ENCODE data around the gene MYD88.

Gene MYD88

GRCh38 chr3:38107911-38108648 is 30.4 kb upstream of the MYD88 start:
- peaks cover 0 to 2% of the 10 kb centered on the region in 2 donors for H3K9me3 Mint-ChIP-seq
- peaks cover 5% of the 10 kb centered on the region for H3K36me3 Mint-ChIP-seq (ENCODE audit: insufficient read depth)
- peaks cover 0 to 11% of the 10 kb centered on the region in 2 donors for H3K27me3 Mint-ChIP-seq
- H3K4me3 Mint-ChIP-seq: no peak overlapping the region
- ATAC-seq (replicated peaks): no peak
- no peak for DNase-seq
- H3K4me1 Mint-ChIP-seq (ENCODE audit: low read depth in 2 of 2): no peaks in the 10 kb centered on the region
- no peak overlapping the region for H3K27ac Mint-ChIP-seq

- Mint-ChIP-seq H3K4me1 (ENCODE audit: low read depth in 2 of 2) (no peaks in the 10 kb centered on the region), H3K9me3 (peaks cover 0 to 2% of the 10 kb centered on the region in 2 donors), H3K4me3 (no peak overlapping the region), H3K36me3 (ENCODE audit: insufficient read depth) (peaks cover 5% of the 10 kb centered on the region), H3K27ac (no peak overlapping the region), H3K27me3 (peaks cover 0 to 11% of the 10 kb centered on the region in 2 donors)
- no peak for ATAC-seq (replicated peaks)
- no peak for DNase-seq
Observed at GRCh38 chr3:38108649-38109579, 29.5 kb upstream of the MYD88 start.

- ATAC-seq (replicated peaks): no peak
- no peak for DNase-seq
- Mint-ChIP-seq H3K36me3 (ENCODE audit: insufficient read depth) (peaks cover 5% of the 10 kb centered on the region), H3K27me3 (peaks cover 0 to 11% of the 10 kb centered on the region in 2 donors), H3K9me3 (peaks cover 0 to 2% of the 10 kb centered on the region in 2 donors), H3K27ac (no peak overlapping the region), H3K4me3 (no peak overlapping the region), H3K4me1 (ENCODE audit: low read depth in 2 of 2) (no peaks in the 10 kb centered on the region)
Observed at GRCh38 chr3:38109580-38110313, 28.7 kb upstream of the MYD88 start.

- no peak overlapping the region for H3K4me3 Mint-ChIP-seq
- DNase-seq (no peak), ATAC-seq (replicated peaks) (no peak)
- no peak overlapping the region for H3K27ac Mint-ChIP-seq
- peaks cover 0 to 5% of the 10 kb centered on the region in 2 donors for H3K27me3 Mint-ChIP-seq
- peaks cover 0 to 2% of the 10 kb centered on the region in 2 donors for H3K9me3 Mint-ChIP-seq
- peaks cover 6% of the 10 kb centered on the region for H3K36me3 Mint-ChIP-seq (ENCODE audit: insufficient read depth)
- H3K4me1 Mint-ChIP-seq (ENCODE audit: low read depth in 2 of 2): no peaks in the 10 kb centered on the region
Observed at GRCh38 chr3:38110314-38111050, 28.0 kb upstream of the MYD88 start.

- ATAC-seq (replicated peaks): no peak
Observed at GRCh38 chr3:38111201-38111600, 27.3 kb upstream of the MYD88 start.

GRCh38 chr3:38111696-38112377 is 26.6 kb upstream of the MYD88 start:
- Mint-ChIP-seq H3K9me3 (no peaks in the 10 kb centered on the region), H3K27ac (no peak overlapping the region), H3K4me3 (no peak overlapping the region), H3K27me3 (no peaks in the 10 kb centered on the region), H3K36me3 (ENCODE audit: insufficient read depth) (peaks cover 10% of the 10 kb centered on the region), H3K4me1 (ENCODE audit: low read depth in 2 of 2) (no peaks in the 10 kb centered on the region)
- ATAC-seq (replicated peaks): no peak
- DNase-seq: no peak

More at GRCh38 chr3:38111201-38111600, 27.3 kb upstream of the MYD88 start:
- Mint-ChIP-seq H3K4me1 (ENCODE audit: low read depth in 2 of 2) (no peaks in the 10 kb centered on the region), H3K27ac (no peak overlapping the region), H3K27me3 (no peaks in the 10 kb centered on the region), H3K4me3 (no peak overlapping the region), H3K9me3 (no peaks in the 10 kb centered on the region), H3K36me3 (ENCODE audit: insufficient read depth) (peaks cover 10% of the 10 kb centered on the region)
- DNase-seq: no peak

GRCh38 chr3:38112378-38112761 is 26.1 kb upstream of the MYD88 start:
- Mint-ChIP-seq H3K27ac (no peak overlapping the region), H3K4me3 (no peak overlapping the region), H3K27me3 (no peaks in the 10 kb centered on the region), H3K9me3 (no peaks in the 10 kb centered on the region), H3K4me1 (ENCODE audit: low read depth in 2 of 2) (no peaks in the 10 kb centered on the region), H3K36me3 (ENCODE audit: insufficient read depth) (peaks cover 10% of the 10 kb centered on the region)
- DNase-seq (no peak), ATAC-seq (replicated peaks) (no peak)

- DNase-seq (no peak), ATAC-seq (replicated peaks) (no peak)
- no peaks in the 10 kb centered on the region for H3K9me3 Mint-ChIP-seq
- peaks cover 13% of the 10 kb centered on the region for H3K36me3 Mint-ChIP-seq (ENCODE audit: insufficient read depth)
- no peak overlapping the region for H3K4me3 Mint-ChIP-seq
- H3K27ac Mint-ChIP-seq: peak overlapping the region in 1 of 2 donors; percentile 35
- peaks cover 9% of the 10 kb centered on the region in 2 donors for H3K4me1 Mint-ChIP-seq (ENCODE audit: low read depth in 2 of 2)
- H3K27me3 Mint-ChIP-seq: no peaks in the 10 kb centered on the region
Observed at GRCh38 chr3:38114052-38114874, 24.2 kb upstream of the MYD88 start.

- Mint-ChIP-seq H3K36me3 (ENCODE audit: insufficient read depth) (peaks cover 15% of the 10 kb centered on the region), H3K4me1 (ENCODE audit: low read depth in 2 of 2) (peaks cover 9% of the 10 kb centered on the region in 2 donors), H3K27me3 (no peaks in the 10 kb centered on the region), H3K27ac (peak overlapping the region; percentile 17 to 51), H3K9me3 (no peaks in the 10 kb centered on the region), H3K4me3 (no peak overlapping the region)
- ATAC-seq (replicated peaks): no peak
- no peak for DNase-seq
Observed at GRCh38 chr3:38114875-38115644, 23.4 kb upstream of the MYD88 start.

GRCh38 chr3:38115645-38116427 is 22.6 kb upstream of the MYD88 start:
- Mint-ChIP-seq H3K27ac (peak overlapping the region; percentile 17 to 51), H3K4me1 (ENCODE audit: low read depth in 2 of 2) (peaks cover 9 to 12% of the 10 kb centered on the region in 2 donors), H3K27me3 (no peaks in the 10 kb centered on the region), H3K36me3 (ENCODE audit: insufficient read depth) (peaks cover 20% of the 10 kb centered on the region), H3K9me3 (no peaks in the 10 kb centered on the region), H3K4me3 (no peak overlapping the region)
- DNase-seq: no peak
- no peak for ATAC-seq (replicated peaks)
